ENCODE results near the gene AGBL4.

Gene AGBL4

GRCh38 chr1:48616710-48617109 lies 1407.0 kb downstream of the AGBL4 start:
- no peak for DNase-seq

- DNase-seq: no peak
These were observed 1411.9 kb downstream of the AGBL4 start for GRCh38 chr1:48611841-48612240.

- no peak for DNase-seq
These were observed 1412.9 kb downstream of the AGBL4 start for GRCh38 chr1:48610628-48611542.

GRCh38 chr1:48608882-48609281 lies 1414.9 kb downstream of the AGBL4 start:
- no peak for DNase-seq

- DNase-seq: no peak
These were observed 1420.5 kb downstream of the AGBL4 start for GRCh38 chr1:48603222-48603621.

GRCh38 chr1:48602349-48602748 lies 1421.4 kb downstream of the AGBL4 start:
- no peak for DNase-seq

- no peak for DNase-seq
These were observed 1423.6 kb downstream of the AGBL4 start for GRCh38 chr1:48600182-48600581.

- no peak for DNase-seq
These were observed 1426.1 kb downstream of the AGBL4 start for GRCh38 chr1:48597663-48598062.

- no peak for DNase-seq
These were observed 1427.7 kb downstream of the AGBL4 start for GRCh38 chr1:48596046-48596445.

GRCh38 chr1:48595613-48596012 lies 1428.1 kb downstream of the AGBL4 start:
- no peak for DNase-seq

- no peak for DNase-seq
These were observed 1431.4 kb downstream of the AGBL4 start for GRCh38 chr1:48592330-48592729.

GRCh38 chr1:48591181-48591580 lies 1432.6 kb downstream of the AGBL4 start:
- DNase-seq: no peak

GRCh38 chr1:48588061-48588460 lies 1435.7 kb downstream of the AGBL4 start:
- DNase-seq: no peak

GRCh38 chr1:48582408-48582807 lies 1441.3 kb downstream of the AGBL4 start:
- DNase-seq: no peak

- no peak for DNase-seq
These were observed 1442.5 kb downstream of the AGBL4 start for GRCh38 chr1:48581270-48581669.

- DNase-seq: no peak
These were observed 1447.2 kb downstream of the AGBL4 start for GRCh38 chr1:48576565-48576964.

- no peak for DNase-seq
These were observed 1451.0 kb downstream of the AGBL4 start for GRCh38 chr1:48572646-48573258.

- DNase-seq: no peak
These were observed 1451.6 kb downstream of the AGBL4 start for GRCh38 chr1:48572134-48572533.

GRCh38 chr1:48571303-48571987 lies 1452.3 kb downstream of the AGBL4 start:
- DNase-seq: no peak

GRCh38 chr1:48570568-48570967 lies 1453.2 kb downstream of the AGBL4 start:
- DNase-seq: no peak

- DNase-seq: no peak
These were observed 1455.3 kb downstream of the AGBL4 start for GRCh38 chr1:48568501-48568900.

GRCh38 chr1:48566492-48566891 lies 1457.3 kb downstream of the AGBL4 start:
- no peak for DNase-seq

GRCh38 chr1:48563021-48563420 lies 1460.7 kb downstream of the AGBL4 start:
- no peak for DNase-seq

GRCh38 chr1:48561444-48561843 lies 1462.3 kb downstream of the AGBL4 start:
- no peak for DNase-seq

Data from effector CD4-positive, alpha-beta T cell (primary cell).